Stimulated activated CD4-positive, alpha-beta T cell treated with anti-CD3 and anti-CD28 coated beads, Interleukin-4, amount 100 ng/mL, for 1 hour (primary cell): ENCODE data around the gene RNF175.
A peak's percentile ranks its signal among the peaks of the same experiment; 100 is the strongest.

Experiments
- DNase-seq: peaks from one replicate; pipeline ENCODE4 v3.0.0-alpha.2; 2020

Gene RNF175

GRCh38 chr4:153784166-153784699 lies 24.4 kb upstream of the RNF175 start:
- DNase-seq, result no peak

GRCh38 chr4:153782581-153782980 lies 22.8 kb upstream of the RNF175 start:
- DNase-seq, result no peak

DNA sequence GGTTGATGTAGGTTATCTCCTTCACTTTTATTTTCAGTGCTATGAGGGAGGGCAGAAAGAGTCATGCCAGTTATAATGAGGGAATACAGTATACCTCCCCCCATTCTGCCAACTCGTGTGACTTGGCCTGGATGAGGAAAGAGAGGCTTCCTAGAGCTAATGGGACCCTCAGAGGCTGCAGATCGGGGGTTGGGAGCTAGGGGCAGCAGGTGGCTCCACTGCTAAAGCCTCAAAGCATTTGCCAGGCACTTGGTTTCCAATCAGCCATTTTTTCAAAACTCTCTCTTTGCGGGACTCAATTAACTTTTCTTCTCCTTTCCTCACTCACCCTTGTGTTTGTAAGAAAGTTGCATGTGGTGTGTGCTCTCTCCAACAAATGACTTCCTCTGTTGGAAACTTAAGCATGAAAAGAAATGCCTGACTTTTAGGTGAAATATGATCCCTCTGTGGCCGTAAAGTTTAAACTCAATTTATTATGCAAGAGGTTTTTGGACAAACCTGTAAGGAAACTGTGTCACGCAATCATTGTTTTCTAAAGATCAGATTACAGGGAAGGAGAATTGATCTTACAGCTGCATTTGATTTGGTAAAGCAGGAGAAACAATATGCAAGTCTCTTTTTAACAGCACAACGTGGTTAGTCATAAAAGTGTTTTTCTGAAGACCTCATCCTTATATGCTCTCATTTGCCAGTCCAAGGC lies 22.0 kb upstream of the RNF175 start:
- DNase-seq, result no peak

GRCh38 chr4:153781280-153781679 lies 21.5 kb upstream of the RNF175 start:
- DNase-seq, result no peak

- no peak for DNase-seq
Measured at GRCh38 chr4:153780876-153781275, 21.1 kb upstream of the RNF175 start.

DNA sequence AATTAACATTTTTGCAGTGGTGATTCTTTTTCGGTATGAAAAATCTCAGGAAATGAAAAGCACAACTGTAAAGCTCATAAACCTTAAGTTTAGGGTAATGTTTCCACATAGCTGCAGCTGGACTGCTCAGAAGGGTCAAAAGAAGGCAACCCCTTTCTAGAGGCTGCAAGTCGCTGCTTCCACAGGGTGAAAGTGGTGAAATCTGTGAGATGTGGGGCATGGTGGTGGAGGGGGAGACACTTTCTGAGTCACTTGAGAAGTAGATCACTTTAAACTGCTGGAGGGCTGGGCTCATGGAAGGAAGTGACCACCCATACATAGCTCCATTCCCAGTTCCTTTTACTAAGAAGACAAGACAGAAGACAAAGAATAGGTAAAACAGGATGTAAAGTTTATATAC lies 20.4 kb upstream of the RNF175 start:
- no peak for DNase-seq

DNA sequence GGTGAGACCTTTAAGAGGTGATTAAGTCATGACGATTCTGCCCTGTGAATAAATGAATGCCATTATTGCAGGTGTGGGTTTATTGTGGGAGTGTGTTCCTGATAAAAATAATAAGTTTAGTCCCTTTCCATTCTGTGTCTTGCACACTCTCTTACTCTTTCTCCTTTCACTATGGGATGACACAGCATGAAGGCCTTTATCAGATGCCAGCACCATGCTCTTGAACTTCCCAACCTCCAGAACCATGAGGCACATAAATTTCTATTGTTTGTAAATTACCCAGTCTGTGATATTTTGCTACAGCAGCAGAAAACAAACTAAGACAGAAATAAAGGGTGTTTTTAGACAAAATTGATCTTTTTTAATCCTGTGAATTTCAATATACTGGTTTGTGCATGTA lies 18.6 kb upstream of the RNF175 start:
- DNase-seq, result no peak

- no peak for DNase-seq
Measured at GRCh38 chr4:153777421-153777820, 17.6 kb upstream of the RNF175 start.

DNA sequence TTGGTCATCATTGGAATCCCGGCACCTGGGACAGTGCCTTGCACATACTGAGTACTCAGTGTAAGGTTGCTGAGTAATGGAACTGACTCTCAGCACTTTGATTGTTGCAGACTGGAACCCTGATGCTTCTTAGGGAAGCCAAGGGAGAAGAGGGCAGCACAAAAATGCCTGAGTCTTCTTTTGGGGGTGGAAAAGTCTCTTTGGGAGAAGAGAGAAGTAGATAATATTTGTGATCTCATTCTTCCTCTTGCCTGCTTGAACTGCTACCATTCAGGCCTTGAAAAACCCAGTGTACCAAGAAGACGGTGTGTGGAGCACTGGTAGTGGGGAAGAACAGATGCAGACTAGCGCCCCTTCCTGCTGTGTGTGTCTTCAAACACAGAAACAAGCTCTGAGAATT lies 16.8 kb upstream of the RNF175 start:
- no peak for DNase-seq

DNA sequence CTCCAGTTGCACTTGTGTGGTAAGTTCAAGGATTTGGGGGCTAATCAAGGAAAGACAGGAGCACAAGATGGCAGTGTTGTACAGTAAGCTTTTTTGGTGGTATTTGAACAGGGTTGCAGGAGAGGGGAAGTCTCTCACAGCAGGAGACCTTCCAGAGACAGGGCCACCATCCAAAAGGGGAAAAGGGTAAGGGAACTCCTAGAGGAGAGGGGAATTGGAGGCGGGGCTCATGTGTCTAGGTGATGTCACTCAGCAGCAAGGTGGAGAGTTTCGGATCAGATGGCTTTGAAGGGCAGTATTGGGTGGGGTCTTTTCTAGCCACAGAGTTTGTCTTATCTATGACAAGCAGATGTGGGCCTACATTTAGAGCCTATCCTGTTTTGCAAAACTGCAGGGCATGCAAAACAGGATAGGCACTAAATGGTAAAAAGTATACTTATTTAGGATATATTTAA lies 13.4 kb upstream of the RNF175 start:
- DNase-seq, result no peak

- DNase-seq, result no peak
Measured at GRCh38 chr4:153771046-153771445, 11.2 kb upstream of the RNF175 start.

DNA sequence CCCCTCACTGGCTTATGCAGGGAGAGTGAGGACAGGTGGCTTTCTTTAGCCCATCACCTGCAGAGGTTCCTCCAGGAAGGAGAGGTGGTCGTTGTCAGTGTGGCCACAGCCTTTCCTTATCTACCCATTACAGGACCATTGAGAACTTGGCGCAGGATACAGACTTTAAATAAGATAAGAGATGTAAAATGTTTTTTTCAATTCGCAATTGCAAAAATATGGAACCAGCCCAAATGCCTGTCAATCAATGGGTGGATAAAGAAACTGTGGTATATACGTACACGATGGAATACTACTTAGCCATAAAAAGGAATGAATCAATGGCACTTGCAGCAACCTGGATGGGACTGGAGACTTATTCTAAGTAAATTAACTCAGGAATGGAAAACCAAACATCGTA lies 6.9 kb upstream of the RNF175 start:
- no peak for DNase-seq

GRCh38 chr4:153765894-153766293 lies 6.1 kb upstream of the RNF175 start:
- no peak for DNase-seq

GRCh38 chr4:153764601-153765368 lies 5.0 kb upstream of the RNF175 start:
- no peak for DNase-seq

DNA sequence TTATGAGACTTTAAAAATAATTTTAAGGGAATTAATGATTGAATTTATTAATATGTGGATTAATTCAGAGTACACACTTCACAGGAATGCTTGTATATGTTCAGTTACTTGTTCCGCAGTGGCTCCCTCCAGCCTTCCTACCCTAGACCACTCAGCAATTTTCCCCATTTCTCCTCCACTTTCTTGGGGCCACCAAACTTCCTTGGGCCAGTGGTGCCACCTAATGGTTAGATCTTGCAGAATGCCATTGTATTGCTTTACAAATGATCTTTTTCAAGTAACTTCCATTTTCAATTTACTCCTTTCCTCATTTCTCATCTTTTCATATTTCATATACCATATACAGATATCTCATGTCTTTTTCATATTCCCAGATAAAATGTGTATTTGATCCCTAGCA lies 3.6 kb upstream of the RNF175 start:
- DNase-seq, result no peak

DNA sequence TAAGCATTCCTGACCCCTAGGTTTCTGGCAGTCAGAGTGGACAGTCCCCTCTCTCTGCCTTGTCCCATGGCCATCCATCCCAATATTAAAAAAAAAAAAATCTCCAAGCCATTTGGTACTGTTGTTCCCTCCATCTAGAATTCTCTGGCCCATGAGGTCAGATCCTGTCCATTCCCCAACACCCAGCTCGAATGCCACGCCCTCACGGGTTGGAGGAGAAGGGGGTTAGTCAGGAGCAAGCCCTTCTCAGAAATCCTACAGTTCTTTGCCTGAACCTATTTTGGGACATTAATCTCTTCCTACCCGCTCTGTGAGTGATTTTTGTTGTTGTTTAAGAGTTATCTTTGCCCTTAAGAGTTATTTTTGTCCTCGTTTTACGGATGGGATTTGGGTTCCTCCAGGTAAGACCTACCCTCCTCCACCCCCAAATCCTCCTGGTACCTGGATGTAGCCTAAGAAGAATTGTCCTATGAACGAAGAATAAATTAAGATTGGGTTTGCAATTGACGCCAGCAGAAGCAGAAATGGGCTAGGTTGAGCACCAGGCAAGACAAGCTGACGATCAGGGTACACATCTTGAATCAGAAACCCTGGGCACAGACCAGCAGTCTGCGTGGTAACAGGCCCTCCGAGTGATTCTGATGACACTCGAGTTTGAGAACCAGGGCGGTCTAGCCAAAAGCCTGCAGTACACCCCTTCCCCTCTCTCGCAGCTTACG lies 977 bp downstream of the RNF175 start:
- no peak for DNase-seq

GRCh38 chr4:153758136-153758535 lies 1.7 kb downstream of the RNF175 start:
- DNase-seq, result no peak

DNA sequence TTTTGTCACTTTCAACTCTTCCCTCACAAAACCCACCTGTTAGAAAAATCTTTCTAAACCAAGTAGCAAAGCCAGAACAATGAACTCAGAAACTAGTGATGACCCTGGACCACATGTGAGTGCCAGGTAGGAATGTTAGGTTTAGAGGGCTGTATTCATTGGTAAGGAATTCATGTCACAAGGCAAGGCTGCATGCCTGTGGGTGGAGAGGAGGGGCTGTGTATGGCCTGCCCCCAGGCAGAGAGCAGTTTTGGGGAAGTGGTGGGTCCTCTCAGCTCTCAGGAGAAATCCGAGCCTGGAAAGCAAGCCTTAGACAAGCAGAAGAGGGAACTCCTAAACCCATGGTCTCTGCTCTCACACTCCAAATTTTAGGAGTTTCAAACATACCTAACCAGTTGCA lies 2.4 kb downstream of the RNF175 start:
- no peak for DNase-seq

GRCh38 chr4:153755186-153755585 lies 4.6 kb downstream of the RNF175 start:
- DNase-seq, result no peak

GRCh38 chr4:153750197-153750817 lies 9.5 kb downstream of the RNF175 start:
- peak; percentile 47 for DNase-seq

DNA sequence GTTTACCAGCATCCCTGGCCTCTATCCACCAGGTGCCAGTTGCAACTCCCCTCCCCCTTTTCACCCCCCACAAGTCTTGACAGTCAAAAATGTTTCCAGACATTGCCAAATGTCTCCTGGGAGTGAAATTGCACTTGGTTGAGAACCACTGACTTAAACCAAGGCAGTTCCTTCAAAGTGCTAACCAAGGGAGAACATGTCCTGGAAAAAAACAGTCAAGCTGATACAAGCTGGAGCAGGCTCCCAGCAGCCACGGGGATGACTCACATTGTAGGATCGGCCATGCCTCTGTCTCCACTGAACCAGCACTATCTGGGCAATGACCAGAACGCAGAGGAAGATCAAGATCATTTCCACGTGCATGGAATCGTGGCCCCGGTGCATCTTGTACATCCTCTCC lies 11.4 kb downstream of the RNF175 start:
- DNase-seq, result no peak

- no peak for DNase-seq
Measured at GRCh38 chr4:153747406-153747955, 12.3 kb downstream of the RNF175 start.

DNA sequence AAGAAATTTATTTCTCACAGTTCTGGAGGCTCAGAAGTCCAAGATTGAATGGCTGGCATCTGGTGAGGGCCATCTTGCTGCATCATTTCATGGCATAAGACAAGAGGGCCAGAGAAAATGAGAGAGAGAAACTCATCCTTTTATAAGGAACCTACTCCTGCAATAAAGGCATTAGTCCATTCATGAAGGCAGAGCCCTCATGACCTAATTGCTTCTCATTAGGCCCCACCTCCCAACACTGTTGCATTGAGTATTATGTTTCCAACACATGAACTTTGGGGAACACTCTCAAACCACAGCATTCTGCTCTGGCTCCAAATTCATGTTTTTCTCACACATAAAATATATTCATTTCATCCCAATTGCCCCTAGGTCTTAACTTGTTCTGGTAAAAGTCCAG lies 14.2 kb downstream of the RNF175 start:
- DNase-seq, result no peak
